Measurements from ENCODE around the gene GGACT. TPM values are rescaled to one million over a fixed set of nuclear protein-coding genes. Genes with fewer than 3 reads are reported as not detected.

Gene GGACT
- total RNA-seq, 4 donors from 2014 or later = 0.74 to 1.9 (median 1.5) TPM

GRCh38 chr13:100517135-100517534, 71.5 kb downstream of the GGACT start:
- Histone ChIP-seq H3K4me3 (no peak overlapping the region), H3K9me3 (no peaks in the 10 kb centered on the region), H3K4me1 (peaks cover 0 to 20% (median 0%) of the 10 kb centered on the region in 3 donors), H3K36me3 (no peaks in the 10 kb centered on the region), H3K27me3 (no peaks in the 10 kb centered on the region), H3K27ac (no peak overlapping the region)
- ATAC-seq = no peak
- TF ChIP-seq EP300 (IDR thresholded peaks at IDR 0.05) = no peak
- 80 to 92% methylated on average over 1 to 6 of the region's 9 CpGs for WGBS, 2 donors (ENCODE audit: low coverage in 1 of 2)

DNA sequence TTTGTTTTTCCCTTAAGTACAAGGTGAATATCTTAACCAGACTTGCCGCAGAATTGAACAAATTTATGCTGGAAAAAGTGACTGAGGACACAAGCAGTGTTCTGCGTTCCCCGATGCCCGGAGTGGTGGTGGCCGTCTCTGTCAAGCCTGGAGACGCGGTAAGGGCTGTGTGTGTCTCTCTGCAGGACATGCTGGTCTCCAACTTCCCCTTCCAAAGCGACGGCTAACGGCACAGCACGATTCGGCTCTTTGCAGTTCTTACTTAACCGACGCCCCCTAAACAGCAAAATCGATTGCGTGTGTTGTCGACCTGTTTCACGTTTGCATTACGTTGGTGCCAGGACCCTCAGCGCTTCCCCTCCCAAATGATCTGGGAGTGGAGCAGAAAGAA, 73.2 kb downstream of the GGACT start:
- Histone ChIP-seq H3K4me3 (no peak overlapping the region), H3K4me1 (peaks cover 0 to 20% (median 0%) of the 10 kb centered on the region in 3 donors), H3K27ac (no peak overlapping the region), H3K27me3 (no peaks in the 10 kb centered on the region), H3K9me3 (no peaks in the 10 kb centered on the region), H3K36me3 (no peaks in the 10 kb centered on the region)
- 60 to 77% methylated on average over 12 to 17 of the region's 20 CpGs for WGBS, 2 donors (ENCODE audit: low coverage in 1 of 2)
- no peak for TF ChIP-seq EP300 (IDR thresholded peaks at IDR 0.05)
- TF ChIP-seq CTCF (IDR thresholded peaks at IDR 0.05) = no peak
- TF ChIP-seq POLR2AphosphoS5 (IDR thresholded peaks at IDR 0.05) = no peak
- TF ChIP-seq POLR2A (IDR thresholded peaks at IDR 0.05) = no peak
- ATAC-seq = no peak

- Histone ChIP-seq H3K27me3 (no peaks in the 10 kb centered on the region), H3K27ac (peak overlapping the region in 1 of 4 donors; percentile 25), H3K4me1 (peaks cover 0 to 20% (median 0%) of the 10 kb centered on the region in 3 donors), H3K36me3 (no peaks in the 10 kb centered on the region), H3K9me3 (no peaks in the 10 kb centered on the region), H3K4me3 (no peak overlapping the region)
- 0% methylated on average over 4 to 5 of the region's 5 CpGs for WGBS, 2 donors (ENCODE audit: low coverage in 1 of 2)
- ATAC-seq = peak; percentile 81
- TF ChIP-seq EP300 (IDR thresholded peaks at IDR 0.05) = no peak
- peak; percentile 69 to 87 (median 70) for TF ChIP-seq CTCF (IDR thresholded peaks at IDR 0.05)
Observed at GRCh38 chr13:100514788-100515409, 73.7 kb downstream of the GGACT start.

- peaks cover 0 to 20% (median 0%) of the 10 kb centered on the region in 3 donors for H3K4me1 ChIP-seq
- H3K27me3 ChIP-seq = no peaks in the 10 kb centered on the region
- H3K36me3 ChIP-seq = no peaks in the 10 kb centered on the region
- peak overlapping the region in 2 of 4 donors; percentile 25 to 37 for H3K27ac ChIP-seq
- TF ChIP-seq CTCF (IDR thresholded peaks at IDR 0.05) (no peak), POLR2A (IDR thresholded peaks at IDR 0.05) (no peak), POLR2AphosphoS5 (IDR thresholded peaks at IDR 0.05) (peak; percentile 78)
- H3K9me3 ChIP-seq = no peaks in the 10 kb centered on the region
- ATAC-seq = peak; percentile 81
- H3K4me3 ChIP-seq = no peak overlapping the region
- 49 to 50% methylated on average over 8 of the region's 8 CpGs for WGBS, 2 donors (ENCODE audit: low coverage in 1 of 2)
Observed at GRCh38 chr13:100513987-100514670, 74.5 kb downstream of the GGACT start.

- 60 to 92% methylated on average over 2 to 3 of the region's 3 CpGs for WGBS, 2 donors (ENCODE audit: low coverage in 1 of 2)
- H3K4me3 ChIP-seq = no peak overlapping the region
- no peaks in the 10 kb centered on the region for H3K9me3 ChIP-seq
- peaks cover 0 to 20% (median 0%) of the 10 kb centered on the region in 3 donors for H3K4me1 ChIP-seq
- no peak for ATAC-seq
- no peak overlapping the region for H3K27ac ChIP-seq
- H3K36me3 ChIP-seq = no peaks in the 10 kb centered on the region
- H3K27me3 ChIP-seq = no peaks in the 10 kb centered on the region
- TF ChIP-seq POLR2AphosphoS5 (IDR thresholded peaks at IDR 0.05) (no peak), EP300 (IDR thresholded peaks at IDR 0.05) (no peak), CTCF (IDR thresholded peaks at IDR 0.05) (no peak), POLR2A (IDR thresholded peaks at IDR 0.05) (no peak)
Observed at GRCh38 chr13:100513171-100513570, 75.4 kb downstream of the GGACT start.

Data from gastroesophageal sphincter (tissue), 4 donors.